ENCODE measurements around the gene ZDHHC7. TPM values are rescaled to one million over a fixed set of nuclear protein-coding genes. Genes with fewer than 3 reads are reported as not detected.
"Not testable (repeated sequence)": the region's sequence is repeated elsewhere in the genome, so short reads cannot be mapped to it uniquely, and the experiment has no call there.

Gene ZDHHC7
- polyA plus RNA-seq (ENCODE audit: insufficient read length in 12 of 12), result 10 to 100 TPM in 11 of 12 donors, not detected in 1; 34.6 to 46.3 (median 39.3) TPM
- long read RNA-seq, donor 1, transcript ZDHHC7-201 (8 exons, 3,442 nt), result major isoform, 5 of 11 reads
- long read RNA-seq, donor 1, partial matches to known transcripts, result 0 of 11 reads
- long read RNA-seq, donor 1, other reads (novel, unspliced or antisense), result 0 of 11 reads
- long read RNA-seq, donor 2, transcript ZDHHC7-201 (8 exons, 3,442 nt), result major isoform, 10 of 10 reads
- long read RNA-seq, donor 2, partial matches to known transcripts, result 0 of 10 reads
- long read RNA-seq, donor 2, other reads (novel, unspliced or antisense), result 0 of 10 reads
- long read RNA-seq, donor 3, transcript ZDHHC7-201 (8 exons, 3,442 nt), result major isoform, 5 of 5 reads
- long read RNA-seq, donor 3, partial matches to known transcripts, result 0 of 5 reads
- long read RNA-seq, donor 3, other reads (novel, unspliced or antisense), result 0 of 5 reads
- long read RNA-seq, donor 4, partial matches to known transcripts, result 0 of 4 reads
- long read RNA-seq, donor 4, other reads (novel, unspliced or antisense), result 0 of 4 reads
- long read RNA-seq, donor 5, transcript ZDHHC7-201 (8 exons, 3,442 nt), result major isoform, 9 of 9 reads
- long read RNA-seq, donor 5, partial matches to known transcripts, result 0 of 9 reads
- long read RNA-seq, donor 5, other reads (novel, unspliced or antisense), result 0 of 9 reads
- long read RNA-seq, donor 6, transcript ZDHHC7-201 (8 exons, 3,442 nt), result major isoform, 5 of 6 reads
- long read RNA-seq, donor 6, partial matches to known transcripts, result 0 of 6 reads
- long read RNA-seq, donor 6, other reads (novel, unspliced or antisense), result 0 of 6 reads
- long read RNA-seq, donor 7, transcript ZDHHC7-201 (8 exons, 3,442 nt), result major isoform, 7 of 8 reads
- long read RNA-seq, donor 7, partial matches to known transcripts, result 0 of 8 reads
- long read RNA-seq, donor 7, other reads (novel, unspliced or antisense), result 0 of 8 reads
- long read RNA-seq, donor 8, transcript ZDHHC7-201 (8 exons, 3,442 nt), result major isoform, 8 of 27 reads
- long read RNA-seq, donor 8, partial matches to known transcripts, result 18 of 27 reads
- long read RNA-seq, donor 8, other reads (novel, unspliced or antisense), result 0 of 27 reads
- long read RNA-seq, donor 9, transcript ZDHHC7-201 (8 exons, 3,442 nt), result major isoform, 7 of 8 reads
- long read RNA-seq, donor 9, partial matches to known transcripts, result 0 of 8 reads
- long read RNA-seq, donor 9, other reads (novel, unspliced or antisense), result 0 of 8 reads
- long read RNA-seq, donor 10, partial matches to known transcripts, result 0 of 4 reads
- long read RNA-seq, donor 10, other reads (novel, unspliced or antisense), result 0 of 4 reads
- long read RNA-seq, donor 11, transcript ZDHHC7-201 (8 exons, 3,442 nt), result major isoform, 13 of 14 reads
- long read RNA-seq, donor 11, partial matches to known transcripts, result 0 of 14 reads
- long read RNA-seq, donor 11, other reads (novel, unspliced or antisense), result 0 of 14 reads

- peak; percentile 93 for DNase-seq
Observed at GRCh38 chr16:85010931-85011845, at the start of gene ZDHHC7. Gene ZDHHC7, minus strand, starts transcription at chr16:85011535. Its CDS starts 20,917 bp downstream, at chr16:84990618.

- DNase-seq, result no peak
Observed at GRCh38 chr16:85058909-85059308, 47.6 kb upstream of the ZDHHC7 start.

- DNase-seq, result no peak
Observed at GRCh38 chr16:85057948-85058347, 46.6 kb upstream of the ZDHHC7 start.

- DNase-seq, result no peak
Observed at GRCh38 chr16:85057212-85057889, 46.0 kb upstream of the ZDHHC7 start.

- DNase-seq, result no peak
Observed at GRCh38 chr16:85056211-85056748, 44.9 kb upstream of the ZDHHC7 start.

GRCh38 chr16:85055493-85056210 lies 44.3 kb upstream of the ZDHHC7 start:
- DNase-seq, result peak; percentile 38

GRCh38 chr16:85054948-85055492 lies 43.7 kb upstream of the ZDHHC7 start:
- no peak for DNase-seq

- not testable (repeated sequence) for DNase-seq
Observed at GRCh38 chr16:85054321-85054720, 43.0 kb upstream of the ZDHHC7 start.

GRCh38 chr16:85052536-85052935 lies 41.2 kb upstream of the ZDHHC7 start:
- no peak for DNase-seq

- DNase-seq, result no peak
Observed at GRCh38 chr16:85051683-85052082, 40.3 kb upstream of the ZDHHC7 start.

GRCh38 chr16:85051067-85051581 lies 39.8 kb upstream of the ZDHHC7 start:
- no peak for DNase-seq

GRCh38 chr16:85049706-85050305 lies 38.5 kb upstream of the ZDHHC7 start:
- no peak for DNase-seq

GRCh38 chr16:85048921-85049562 lies 37.7 kb upstream of the ZDHHC7 start:
- no peak for DNase-seq

- no peak for DNase-seq
Observed at GRCh38 chr16:85047867-85048455, 36.6 kb upstream of the ZDHHC7 start.

GRCh38 chr16:85046931-85047866 lies 35.9 kb upstream of the ZDHHC7 start:
- DNase-seq, result no peak

All from muscle of arm (tissue), 14 donors.